WI38 (cell line): ENCODE results near the gene KIF16B.

Experiments
- H3K4me3 ChIP-seq: 2 replicates; pipeline ENCODE4 v1.5.1; 2011; ENCODE audit warnings: low read depth, mild to moderate bottlenecking, control low read depth, low read length
- CTCF ChIP-seq: IDR thresholded peaks from 2 replicates; pipeline ENCODE4 v1.5.1; 2012; ENCODE audit warnings: low read depth, mild to moderate bottlenecking, control low read depth, low read length

Gene KIF16B

GRCh38 chr20:16488616-16489015 is 84.6 kb downstream of the KIF16B start:
- no peak overlapping the region for H3K4me3 ChIP-seq
- TF ChIP-seq CTCF: no peak

GRCh38 chr20:16488086-16488485 is 85.2 kb downstream of the KIF16B start:
- H3K4me3 ChIP-seq: no peak overlapping the region
- no peak for TF ChIP-seq CTCF

GRCh38 chr20:16486532-16486931 is 86.7 kb downstream of the KIF16B start:
- TF ChIP-seq CTCF: no peak
- H3K4me3 ChIP-seq: no peak overlapping the region

GRCh38 chr20:16485401-16485800 is 87.8 kb downstream of the KIF16B start:
- no peak for TF ChIP-seq CTCF
- no peak overlapping the region for H3K4me3 ChIP-seq

- no peak for TF ChIP-seq CTCF
- H3K4me3 ChIP-seq: no peak overlapping the region
These were observed 90.2 kb downstream of the KIF16B start for GRCh38 chr20:16483024-16483423.

- H3K4me3 ChIP-seq: no peak overlapping the region
- no peak for TF ChIP-seq CTCF
These were observed 91.3 kb downstream of the KIF16B start for GRCh38 chr20:16481977-16482376.

GRCh38 chr20:16479666-16480065 is 93.6 kb downstream of the KIF16B start:
- no peak overlapping the region for H3K4me3 ChIP-seq
- no peak for TF ChIP-seq CTCF
